ENCODE measurements around the gene ARMS2.

GRCh38 chr10:122407375-122408125 lies 46.9 kb upstream of the ARMS2 start:
- TF ChIP-seq CTCF (IDR thresholded peaks at IDR 0.05) (no peak), USF2 (CRISPR knock-in tag; IDR thresholded peaks at IDR 0.05) (no peak), CREB1 (CRISPR knock-in tag; IDR thresholded peaks at IDR 0.05) (no peak), RELA (CRISPR knock-in tag; IDR thresholded peaks at IDR 0.05; ENCODE audit: borderline replicate concordance) (no peak), ATF6 (CRISPR knock-in tag; IDR thresholded peaks at IDR 0.05) (no peak), ELF4 (CRISPR knock-in tag; IDR thresholded peaks at IDR 0.05; ENCODE audit: low read depth) (no peak), SMAD4 (CRISPR knock-in tag; IDR thresholded peaks at IDR 0.05) (no peak), NR2C2 (CRISPR knock-in tag; IDR thresholded peaks at IDR 0.05) (no peak), ETV6 (CRISPR knock-in tag; IDR thresholded peaks at IDR 0.05) (no peak), NFYB (CRISPR knock-in tag; conservative IDR thresholded peaks at IDR 0.05; ENCODE audit: low read depth) (no peak), JUN (CRISPR knock-in tag; IDR thresholded peaks at IDR 0.05) (no peak)
